ENCODE measurements around the gene DDX5. TPM values are rescaled to one million over a fixed set of nuclear protein-coding genes. Genes with fewer than 3 reads are reported as not detected.
A peak's percentile ranks its signal among the peaks of the same experiment; 100 is the strongest.

Gene DDX5
- total and polyA plus RNA-seq, 2 of the 13 experiments (the other 11 are each of a cell fraction or from before 2014, with no cell fraction given): 503 to 684 TPM

DNA sequence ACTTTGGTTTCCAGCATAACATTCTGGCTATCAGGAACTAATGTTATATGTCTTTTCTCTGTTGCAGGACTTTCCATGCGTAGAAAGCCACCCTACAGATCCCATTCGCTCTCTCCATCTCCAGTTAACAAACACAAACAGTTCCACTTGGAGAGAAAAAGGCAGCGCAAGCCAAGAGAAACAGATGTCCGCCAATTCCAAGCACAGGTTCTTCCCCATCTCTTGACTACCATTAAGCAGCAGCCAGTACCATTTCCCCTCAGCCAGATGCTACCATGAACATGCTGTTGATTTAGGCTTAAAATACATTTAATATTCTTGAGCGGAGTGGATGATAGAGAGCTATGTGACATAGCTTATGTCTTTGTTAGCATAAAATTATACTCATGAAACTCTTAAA, 23.1 kb upstream of the DDX5 start:
- H3K36me3 ChIP-seq (replicated peaks in 1 of 2; ENCODE audit: control insufficient read depth in 1 of 2, insufficient read depth in 2 of 2, low read length in 2 of 2): peaks cover 37 to 88% of the 10 kb centered on the region in 2 experiments
- DNase-seq (ENCODE audit: low spot score) (no peak), FAIRE-seq (no peak), ATAC-seq (no peak)
- H3K27ac ChIP-seq (ENCODE audit: extremely low read length, insufficient read depth, low read length): no peak overlapping the region
- BruUV-seq (replicated peaks): no TSS peak
- no peaks in the 10 kb centered on the region for H4K20me1 ChIP-seq (ENCODE audit: insufficient read depth, low read length)
- no peaks in the 10 kb centered on the region for H3K4me1 ChIP-seq (ENCODE audit: insufficient read depth, low read length)
- no peak overlapping the region for H3K9ac ChIP-seq (ENCODE audit: insufficient read depth, low read depth, low read length)
- no peak overlapping the region for H2AFZ ChIP-seq (ENCODE audit: low read length)
- TF ChIP-seq ZNF501 (CRISPR knock-in tag; IDR thresholded peaks at IDR 0.05) (no peak), RBM39 (IDR thresholded peaks at IDR 0.05; ENCODE audit: low read depth, low read length, poor library complexity, severe bottlenecking) (no peak), PAF1 (CRISPR knock-in tag; IDR thresholded peaks at IDR 0.05) (no peak), ARID2 (CRISPR knock-in tag; IDR thresholded peaks at IDR 0.05; ENCODE audit: borderline replicate concordance) (0 out of 2 replicates have a peak, but pooled peaks have one; percentile 21), NFIB (CRISPR knock-in tag; IDR thresholded peaks at IDR 0.05; ENCODE audit: borderline replicate concordance) (no peak)
- no peaks in the 10 kb centered on the region for H3K9me3 ChIP-seq (ENCODE audit: low read length)
- 96% methylated on average over 5 of the region's 5 CpGs for WGBS (ENCODE audit: low lambda C conversion rate)
- in situ Hi-C loops (cut with HindIII; ENCODE audit: extremely low pct_ligation_motif_present, low pct_unique_long_range_greater_than_20kb) (loop anchor here (25.0 kb wide), 1 partner anchor 108 kb away; no protein-coding TSS in a partner anchor), intact Hi-C loops (cut with micrococcal nuclease; ENCODE audit: unreplicated experiment) (no loop called here)
- no peak overlapping the region for H3K4me3 ChIP-seq (replicated peaks in 1 of 3; ENCODE audit: insufficient read depth in 1 of 3, low read depth in 2 of 3, low read length in 3 of 3)
- CTCF ChIA-PET (ENCODE audit: low intra/inter-chr PET ratio, low total read pairs): no interaction called here
- POLR2A ChIA-PET: no interaction called here
- no peaks in the 10 kb centered on the region for H3K27me3 ChIP-seq (ENCODE audit: control insufficient read depth in 1 of 2, insufficient read depth in 2 of 2, low read length in 2 of 2)
- H3K79me2 ChIP-seq (ENCODE audit: insufficient read depth, low read length): no peaks in the 10 kb centered on the region
- H3K4me2 ChIP-seq (ENCODE audit: low read depth, low read length): no peak overlapping the region

DNA sequence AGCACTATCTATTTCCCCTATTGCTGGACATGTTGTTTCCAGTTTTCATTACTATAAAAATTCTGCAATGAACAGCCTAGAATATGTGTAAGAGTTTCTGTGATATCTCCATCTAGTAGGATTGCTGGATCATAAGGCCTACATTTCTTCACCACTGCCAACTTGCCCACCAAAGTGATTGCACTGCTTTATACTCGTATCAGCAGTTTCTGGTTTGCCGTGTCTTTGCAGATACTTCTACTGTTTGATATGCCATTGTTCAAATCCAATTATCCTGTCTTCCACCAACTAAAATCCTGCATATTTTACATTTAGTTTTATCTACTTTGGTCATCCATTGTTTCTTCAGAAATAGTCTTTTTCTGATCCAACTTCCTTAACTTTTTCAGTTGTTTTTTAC, 21.8 kb upstream of the DDX5 start:
- Histone ChIP-seq H3K36me3 (replicated peaks in 1 of 2; ENCODE audit: control insufficient read depth in 1 of 2, insufficient read depth in 2 of 2, low read length in 2 of 2) (peaks cover 34 to 86% of the 10 kb centered on the region in 2 experiments), H2AFZ (ENCODE audit: low read length) (no peak overlapping the region), H3K27me3 (ENCODE audit: control insufficient read depth in 1 of 2, insufficient read depth in 2 of 2, low read length in 2 of 2) (no peaks in the 10 kb centered on the region), H3K79me2 (ENCODE audit: insufficient read depth, low read length) (no peaks in the 10 kb centered on the region), H3K4me3 (replicated peaks in 1 of 3; ENCODE audit: insufficient read depth in 1 of 3, low read depth in 2 of 3, low read length in 3 of 3) (no peak overlapping the region), H4K20me1 (ENCODE audit: insufficient read depth, low read length) (no peaks in the 10 kb centered on the region), H3K4me2 (ENCODE audit: low read depth, low read length) (no peak overlapping the region), H3K9ac (ENCODE audit: insufficient read depth, low read depth, low read length) (no peak overlapping the region), H3K9me3 (ENCODE audit: low read length) (no peaks in the 10 kb centered on the region), H3K4me1 (ENCODE audit: insufficient read depth, low read length) (no peaks in the 10 kb centered on the region), H3K27ac (ENCODE audit: extremely low read length, insufficient read depth, low read length) (no peak overlapping the region)
- in situ Hi-C loops (cut with HindIII; ENCODE audit: extremely low pct_ligation_motif_present, low pct_unique_long_range_greater_than_20kb) (loop anchor here (25.0 kb wide), 1 partner anchor 109 kb away; no protein-coding TSS in a partner anchor), intact Hi-C loops (cut with micrococcal nuclease; ENCODE audit: unreplicated experiment) (no loop called here)
- WGBS (ENCODE audit: low lambda C conversion rate): 99% methylated on average over 2 of the region's 2 CpGs
- no TSS peak for BruUV-seq (replicated peaks)
- POLR2A ChIA-PET: no interaction called here
- no peak for DNase-seq (ENCODE audit: low spot score)
- no peak for ATAC-seq
- peak; percentile 55 to 74; a peak in 3 of 4 replicates for TF ChIP-seq MAFK (conservative IDR thresholded peaks at IDR 0.05 in 1 of 2, IDR thresholded peaks at IDR 0.05 in 1 of 2; ENCODE audit: low read length in 2 of 2)
- TF ChIP-seq SP5 (CRISPR knock-in tag; IDR thresholded peaks at IDR 0.05; ENCODE audit: borderline replicate concordance, low read depth): no peak
- peak; percentile 56; the same call in 1 of the 2 replicates for TF ChIP-seq MAFF (IDR thresholded peaks at IDR 0.05; ENCODE audit: low read depth, low read length)
- no peak for FAIRE-seq
- CTCF ChIA-PET (ENCODE audit: low intra/inter-chr PET ratio, low total read pairs): no interaction called here

All from HepG2 (cell line).